ENCODE data around the gene PACRG. TPM values are rescaled to one million over a fixed set of nuclear protein-coding genes. Genes with fewer than 3 reads are reported as not detected.

The PACRG gene
- polyA plus RNA-seq, 3 donors = not detected

GRCh38 chr6:163328411-163328810, 600.6 kb downstream of the PACRG start:
- no peak overlapping the region for H3K27ac Mint-ChIP-seq
- peaks cover 15% of the 10 kb centered on the region for H3K4me1 Mint-ChIP-seq

GRCh38 chr6:163329991-163330390, 602.2 kb downstream of the PACRG start:
- H3K9me3 Mint-ChIP-seq = peaks cover 5 to 14% (median 8%) of the 10 kb centered on the region in 7 donors
- no peaks in the 10 kb centered on the region for H3K36me3 Mint-ChIP-seq
- H3K27me3 Mint-ChIP-seq (ENCODE audit: low read depth in 3 of 3) = peaks cover 3 to 6% (median 5%) of the 10 kb centered on the region in 3 donors
- Histone ChIP-seq H4K20me1 (ENCODE audit: insufficient read depth, low read length) (no peaks in the 10 kb centered on the region), H3K27ac (ENCODE audit: low read depth in 1 of 2, low read length in 2 of 2) (no peak overlapping the region), H3K79me2 (ENCODE audit: insufficient read depth, low read length) (no peaks in the 10 kb centered on the region), H3K4me2 (replicated peaks; ENCODE audit: extremely low read depth, low read length, poor library complexity, severe bottlenecking) (no peak overlapping the region), H3K9me3 (replicated peaks in 1 of 2; ENCODE audit: control insufficient read depth in 1 of 2, insufficient read depth in 1 of 2, low read length in 2 of 2) (peaks cover 0 to 7% of the 10 kb centered on the region in 2 donors), H3K36me3 (replicated peaks in 1 of 2; ENCODE audit: control insufficient read depth in 1 of 2, insufficient read depth in 2 of 2, low read length in 2 of 2) (no peaks in the 10 kb centered on the region), H3K4me1 (ENCODE audit: control insufficient read depth in 1 of 2, insufficient read depth in 2 of 2, low read length in 2 of 2) (peaks cover 4 to 14% of the 10 kb centered on the region in 2 donors), H3K9ac (ENCODE audit: insufficient read depth, low read length, poor library complexity, severe bottlenecking) (no peak overlapping the region), H2AFZ (ENCODE audit: insufficient read depth, low read depth, low read length, poor library complexity, severe bottlenecking) (no peak overlapping the region), H3K27me3 (ENCODE audit: control insufficient read depth in 2 of 2, insufficient read depth in 2 of 2, low read length in 2 of 2) (no peaks in the 10 kb centered on the region), H3K4me3 (replicated peaks in 1 of 3; ENCODE audit: low read depth in 2 of 3, low read length in 3 of 3) (no peak overlapping the region)
- H3K4me1 Mint-ChIP-seq = peaks cover 23% of the 10 kb centered on the region
- WGBS (ENCODE audit: insufficient coverage) = 82% methylated on average over 7 of the region's 9 CpGs
- no peak for DNase-seq
- no peak overlapping the region for H3K4me3 Mint-ChIP-seq
- H3K27ac Mint-ChIP-seq = no peak overlapping the region
- no peak for TF ChIP-seq CTCF (IDR thresholded peaks at IDR 0.05)
- intact Hi-C loops (cut with micrococcal nuclease) = no loop called here

More at GRCh38 chr6:163328411-163328810, 600.6 kb downstream of the PACRG start:
- Mint-ChIP-seq H3K36me3 (no peaks in the 10 kb centered on the region), H3K4me3 (no peak overlapping the region), H3K9me3 (peaks cover 5 to 14% (median 8%) of the 10 kb centered on the region in 7 donors), H3K27me3 (ENCODE audit: low read depth in 3 of 3) (peaks cover 3% of the 10 kb centered on the region in 3 donors)
- H3K27me3 ChIP-seq (ENCODE audit: control insufficient read depth in 2 of 2, insufficient read depth in 2 of 2, low read length in 2 of 2) = no peaks in the 10 kb centered on the region
- WGBS (ENCODE audit: insufficient coverage) = 96% methylated on average over 9 of the region's 11 CpGs
- intact Hi-C loops (cut with micrococcal nuclease) = no loop called here
- H3K9ac ChIP-seq (ENCODE audit: insufficient read depth, low read length, poor library complexity, severe bottlenecking) = no peak overlapping the region
- H4K20me1 ChIP-seq (ENCODE audit: insufficient read depth, low read length) = no peaks in the 10 kb centered on the region
- no peak overlapping the region for H2AFZ ChIP-seq (ENCODE audit: insufficient read depth, low read depth, low read length, poor library complexity, severe bottlenecking)
- no peak overlapping the region for H3K27ac ChIP-seq (ENCODE audit: low read depth in 1 of 2, low read length in 2 of 2)
- no peak overlapping the region for H3K4me2 ChIP-seq (replicated peaks; ENCODE audit: extremely low read depth, low read length, poor library complexity, severe bottlenecking)
- no peak for TF ChIP-seq CTCF (IDR thresholded peaks at IDR 0.05)
- peaks cover 7 to 9% of the 10 kb centered on the region in 2 donors for H3K4me1 ChIP-seq (ENCODE audit: control insufficient read depth in 1 of 2, insufficient read depth in 2 of 2, low read length in 2 of 2)
- no peaks in the 10 kb centered on the region for H3K79me2 ChIP-seq (ENCODE audit: insufficient read depth, low read length)
- H3K36me3 ChIP-seq (replicated peaks in 1 of 2; ENCODE audit: control insufficient read depth in 1 of 2, insufficient read depth in 2 of 2, low read length in 2 of 2) = no peaks in the 10 kb centered on the region
- H3K4me3 ChIP-seq (replicated peaks in 1 of 3; ENCODE audit: low read depth in 2 of 3, low read length in 3 of 3) = no peak overlapping the region
- peaks cover 0 to 7% of the 10 kb centered on the region in 2 donors for H3K9me3 ChIP-seq (replicated peaks in 1 of 2; ENCODE audit: control insufficient read depth in 1 of 2, insufficient read depth in 1 of 2, low read length in 2 of 2)
- DNase-seq = no peak
